ENCODE measurements around the gene CAMSAP1. TPM values are rescaled to one million over a fixed set of nuclear protein-coding genes. Genes with fewer than 3 reads are reported as not detected.
"Not testable (repeated sequence)": the region's sequence is repeated elsewhere in the genome, so short reads cannot be mapped to it uniquely, and the experiment has no call there.

CAMSAP1 gene
- total and polyA plus RNA-seq, 2 donors (not counting 1 experiment from before 2014, with no cell fraction given), result 6.6 to 31.0 TPM

- Histone ChIP-seq H3K79me2 (ENCODE audit: control insufficient read depth, insufficient read depth, low read length) (no peaks in the 10 kb centered on the region), H4K20me1 (ENCODE audit: control insufficient read depth, insufficient read depth, low read length, poor library complexity, severe bottlenecking) (no peaks in the 10 kb centered on the region), H3K36me3 (replicated peaks in 1 of 2; ENCODE audit: control extremely low read depth in 1 of 2, control insufficient read depth in 1 of 2, extremely low read depth in 1 of 2, insufficient read depth in 2 of 2, low read length in 1 of 2) (peaks cover 4 to 50% of the 10 kb centered on the region in 2 experiments), H2AFZ (ENCODE audit: insufficient read depth, low read depth, low read length, poor library complexity, severe bottlenecking) (no peak overlapping the region), H3K4me1 (ENCODE audit: control insufficient read depth in 2 of 2, insufficient read depth in 2 of 2, low read length in 2 of 2) (no peaks in the 10 kb centered on the region), H3K9me3 (ENCODE audit: control extremely low read depth in 1 of 3, control insufficient read depth in 2 of 3, insufficient read depth in 1 of 3, low read length in 2 of 3) (no peaks in the 10 kb centered on the region), H3K9ac (ENCODE audit: low read length) (no peak overlapping the region), H3K4me3 (ENCODE audit: control extremely low read depth in 1 of 5, extremely low read depth in 1 of 5, insufficient read depth in 1 of 5, low read depth in 2 of 5, low read length in 4 of 5) (no peak overlapping the region), H3K4me2 (replicated peaks; ENCODE audit: low read depth, low read length, poor library complexity, severe bottlenecking) (no peak overlapping the region), H3K27ac (ENCODE audit: low read length in 2 of 2) (no peak overlapping the region), H3K27me3 (replicated peaks in 1 of 4; ENCODE audit: control extremely low read depth in 1 of 4, control insufficient read depth in 3 of 4, insufficient read depth in 4 of 4, low read length in 3 of 4) (no peaks in the 10 kb centered on the region)
- intact Hi-C loops (cut with micrococcal nuclease), result no loop called here
- no peak for TF ChIP-seq EZH2 (IDR thresholded peaks at IDR 0.05; ENCODE audit: borderline replicate concordance, insufficient read depth, low read depth, low read length, poor library complexity, severe bottlenecking)
- no peak for TF ChIP-seq CTCF (IDR thresholded peaks at IDR 0.05)
- POLR2A ChIA-PET, result no interaction called here
- H3K9me3 Mint-ChIP-seq (ENCODE audit: insufficient read depth), result no peaks in the 10 kb centered on the region
- no peak overlapping the region for H3K4me3 Mint-ChIP-seq
- no peaks in the 10 kb centered on the region for H3K27me3 Mint-ChIP-seq
- no peak for ATAC-seq (ENCODE audit: low read depth)
- CTCF ChIA-PET, result no interaction called here
- 92% methylated on average over 36 of the region's 36 CpGs for WGBS (ENCODE audit: insufficient coverage)
- no peak for DNase-seq
- no peak overlapping the region for H3K27ac Mint-ChIP-seq
- H3K4me1 Mint-ChIP-seq, result no peaks in the 10 kb centered on the region
Measured at GRCh38 chr9:135944444-135945252, 37.3 kb upstream of the CAMSAP1 start.

- POLR2A ChIA-PET; H3K27ac ChIP-seq (ENCODE audit: low read length in 2 of 2); H3K79me2 ChIP-seq (ENCODE audit: control insufficient read depth, insufficient read depth, low read length); H3K9ac ChIP-seq (ENCODE audit: low read length); H3K27me3 Mint-ChIP-seq; H3K4me2 ChIP-seq (replicated peaks; ENCODE audit: low read depth, low read length, poor library complexity, severe bottlenecking); intact Hi-C loops (cut with micrococcal nuclease); H3K4me1 ChIP-seq (ENCODE audit: control insufficient read depth in 2 of 2, insufficient read depth in 2 of 2, low read length in 2 of 2); H3K9me3 ChIP-seq (ENCODE audit: control extremely low read depth in 1 of 3, control insufficient read depth in 2 of 3, insufficient read depth in 1 of 3, low read length in 2 of 3); H4K20me1 ChIP-seq (ENCODE audit: control insufficient read depth, insufficient read depth, low read length, poor library complexity, severe bottlenecking); H3K4me1 Mint-ChIP-seq; H2AFZ ChIP-seq (ENCODE audit: insufficient read depth, low read depth, low read length, poor library complexity, severe bottlenecking); H3K27me3 ChIP-seq (replicated peaks in 1 of 4; ENCODE audit: control extremely low read depth in 1 of 4, control insufficient read depth in 3 of 4, insufficient read depth in 4 of 4, low read length in 3 of 4); CTCF ChIA-PET; DNase-seq; H3K9me3 Mint-ChIP-seq (ENCODE audit: insufficient read depth); H3K4me3 ChIP-seq (ENCODE audit: control extremely low read depth in 1 of 5, extremely low read depth in 1 of 5, insufficient read depth in 1 of 5, low read depth in 2 of 5, low read length in 4 of 5); ATAC-seq (ENCODE audit: low read depth); H3K4me3 Mint-ChIP-seq; H3K27ac Mint-ChIP-seq: not testable (repeated sequence)
- no CpG with 5 or more reads among the region's 6 CpGs for WGBS (ENCODE audit: insufficient coverage)
- H3K36me3 ChIP-seq (replicated peaks in 1 of 2; ENCODE audit: control extremely low read depth in 1 of 2, control insufficient read depth in 1 of 2, extremely low read depth in 1 of 2, insufficient read depth in 2 of 2, low read length in 1 of 2), result peaks cover 4 to 56% of the 10 kb centered on the region in 2 experiments
Measured at GRCh38 chr9:135943604-135944003, 36.3 kb upstream of the CAMSAP1 start.
